GM13976 (cell line): Measurements from ENCODE around the gene MLIP.
"Not testable (repeated sequence)": the region's sequence is repeated elsewhere in the genome, so short reads cannot be mapped to it uniquely, and the experiment has no call there.

Experiments
- DNase-seq: peaks from one replicate; pipeline ENCODE4 v3.0.0; 2012; ENCODE audit warnings: low spot score
- in situ Hi-C: fragments of 300-500 bp; cut with MboI; formaldehyde crosslinking; loops from one replicate; pipeline ENCODE4 v1.12.0; 2022; ENCODE audit warnings: low sequenced_read_pairs, mixed read lengths, inconsistent platforms; ENCODE audit not compliant: unreplicated experiment
- TF ChIP-seq, protein P1 (sequence below): IDR thresholded peaks from 2 replicates; pipeline ENCODE4 v1.5.1; 2012; ENCODE audit warnings: borderline replicate concordance, mild to moderate bottlenecking; ENCODE audit not compliant: insufficient read depth; ENCODE audit errors: extremely low read depth, missing control alignments, control extremely low read depth

The MLIP gene

DNA sequence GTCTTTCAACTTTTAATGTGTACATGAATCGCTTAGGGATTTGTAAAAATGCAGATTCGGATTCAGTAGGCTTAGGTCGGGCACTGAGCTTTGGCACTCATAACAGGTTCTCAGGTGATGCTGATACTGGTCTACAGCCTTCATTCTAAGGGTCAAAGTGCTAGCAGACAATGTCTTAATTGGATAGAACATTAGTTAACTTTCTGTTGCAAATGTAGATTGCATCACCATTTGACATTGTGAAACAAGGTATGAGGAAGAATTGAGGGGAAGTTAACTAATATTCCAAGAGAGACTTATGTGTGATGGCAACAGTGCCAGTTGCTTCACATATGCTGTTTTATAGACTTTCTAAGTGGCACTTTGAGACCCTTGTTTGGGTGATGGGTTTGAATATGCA lies 86.9 kb downstream of the MLIP start:
- DNase-seq, result no peak
- TF ChIP-seq, protein P1, sequence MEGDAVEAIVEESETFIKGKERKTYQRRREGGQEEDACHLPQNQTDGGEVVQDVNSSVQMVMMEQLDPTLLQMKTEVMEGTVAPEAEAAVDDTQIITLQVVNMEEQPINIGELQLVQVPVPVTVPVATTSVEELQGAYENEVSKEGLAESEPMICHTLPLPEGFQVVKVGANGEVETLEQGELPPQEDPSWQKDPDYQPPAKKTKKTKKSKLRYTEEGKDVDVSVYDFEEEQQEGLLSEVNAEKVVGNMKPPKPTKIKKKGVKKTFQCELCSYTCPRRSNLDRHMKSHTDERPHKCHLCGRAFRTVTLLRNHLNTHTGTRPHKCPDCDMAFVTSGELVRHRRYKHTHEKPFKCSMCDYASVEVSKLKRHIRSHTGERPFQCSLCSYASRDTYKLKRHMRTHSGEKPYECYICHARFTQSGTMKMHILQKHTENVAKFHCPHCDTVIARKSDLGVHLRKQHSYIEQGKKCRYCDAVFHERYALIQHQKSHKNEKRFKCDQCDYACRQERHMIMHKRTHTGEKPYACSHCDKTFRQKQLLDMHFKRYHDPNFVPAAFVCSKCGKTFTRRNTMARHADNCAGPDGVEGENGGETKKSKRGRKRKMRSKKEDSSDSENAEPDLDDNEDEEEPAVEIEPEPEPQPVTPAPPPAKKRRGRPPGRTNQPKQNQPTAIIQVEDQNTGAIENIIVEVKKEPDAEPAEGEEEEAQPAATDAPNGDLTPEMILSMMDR, result no peak
- in situ Hi-C loops, result no loop called here

DNA sequence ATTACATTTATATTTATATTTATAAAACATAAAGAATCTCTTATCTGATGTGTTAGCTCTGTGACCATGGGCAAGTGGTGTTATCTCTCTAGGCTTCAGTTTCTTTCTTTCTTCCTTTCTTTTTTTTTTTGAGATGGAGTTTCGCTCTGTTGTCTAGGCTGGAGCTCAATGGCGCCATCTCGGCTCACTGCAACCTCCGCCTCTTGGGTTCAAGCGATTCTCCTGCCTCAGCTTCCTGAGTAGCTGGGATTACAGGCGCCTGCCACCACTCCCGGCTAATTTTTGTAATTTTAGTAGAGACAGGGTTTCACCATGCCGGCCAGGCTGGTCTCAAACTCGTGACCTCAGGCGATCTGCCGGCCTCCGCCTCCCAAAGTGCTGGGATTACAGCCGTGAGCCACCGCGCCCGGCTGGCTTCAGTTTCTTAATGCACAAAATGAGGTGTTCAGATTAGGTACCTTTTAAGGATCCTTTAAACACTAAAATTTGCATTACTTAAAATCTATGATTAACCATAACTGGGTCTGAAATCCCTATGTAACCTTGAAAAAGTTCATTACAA lies 92.3 kb downstream of the MLIP start:
- DNase-seq, in situ Hi-C loops: not testable (repeated sequence)

DNA sequence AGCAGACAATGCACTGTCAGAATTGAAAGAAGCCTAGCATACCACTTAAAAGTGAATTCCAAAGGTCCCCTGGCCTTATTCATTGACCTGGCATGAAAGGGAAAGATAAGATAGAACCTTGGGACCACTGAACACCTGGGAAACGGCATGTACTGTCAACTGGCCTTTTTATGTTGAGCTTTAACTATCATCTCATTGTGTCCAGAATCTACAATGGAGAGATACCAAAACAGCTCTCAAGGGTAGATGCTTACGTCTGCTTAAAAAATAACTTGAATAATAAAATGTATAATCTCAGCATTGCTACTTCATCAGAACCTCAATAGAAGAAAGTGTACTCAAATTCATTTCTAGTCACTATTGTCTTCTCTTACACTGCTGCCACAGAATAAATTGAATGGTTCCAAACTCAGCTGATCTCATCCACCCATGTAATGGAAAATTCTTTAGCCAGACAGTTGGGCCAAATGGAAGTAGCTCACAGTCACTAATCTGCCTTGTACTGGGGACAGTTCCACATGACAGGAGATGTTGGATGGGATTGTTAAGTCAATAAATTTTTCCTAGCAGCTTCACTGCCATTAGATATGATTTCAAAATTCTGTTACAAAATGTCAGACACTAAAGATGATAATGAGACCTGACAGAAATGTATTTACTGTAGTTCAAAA lies 93.8 kb downstream of the MLIP start:
- TF ChIP-seq, protein P1, result no peak
- in situ Hi-C loops, result no loop called here
- DNase-seq, result no peak

DNA sequence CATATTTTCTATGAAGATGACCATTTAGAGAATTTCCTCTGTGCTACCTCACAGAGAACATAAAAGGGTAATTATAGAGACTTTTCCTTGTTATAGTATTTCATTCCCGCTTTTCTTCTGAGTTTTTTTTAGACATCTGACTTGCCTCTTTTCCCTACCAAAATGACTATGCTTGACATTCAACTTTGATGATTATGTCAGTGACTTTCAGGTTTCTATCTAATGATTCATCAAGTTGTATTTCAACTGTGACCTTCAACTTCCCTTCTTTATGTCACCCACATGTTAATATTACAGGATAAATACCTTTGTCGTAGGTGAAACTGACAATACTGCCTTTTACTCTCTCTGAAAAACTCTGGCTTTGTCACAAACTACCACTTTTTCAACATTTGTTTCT lies 95.3 kb downstream of the MLIP start:
- TF ChIP-seq, protein P1, result no peak
- in situ Hi-C loops, result no loop called here
- DNase-seq, result no peak

DNA sequence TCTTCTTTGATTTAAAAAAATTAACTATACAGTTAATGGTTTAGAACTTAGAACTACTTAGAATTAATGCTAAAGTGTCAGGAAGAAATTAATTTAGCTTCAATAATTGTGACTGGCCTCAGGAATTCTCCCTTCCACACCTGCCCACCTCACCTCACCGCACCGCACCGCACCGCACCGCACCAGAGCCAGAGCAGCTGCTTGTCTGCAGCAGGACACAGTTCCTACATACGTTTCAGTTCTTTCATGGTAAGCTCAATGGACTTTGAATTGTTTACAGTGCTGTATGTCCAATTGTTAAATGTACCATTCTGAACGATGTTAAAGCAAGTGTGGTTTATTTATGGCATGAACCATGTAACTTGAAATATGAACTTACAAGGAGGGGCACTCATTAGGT lies 98.7 kb downstream of the MLIP start:
- in situ Hi-C loops, DNase-seq: not testable (repeated sequence)

DNA sequence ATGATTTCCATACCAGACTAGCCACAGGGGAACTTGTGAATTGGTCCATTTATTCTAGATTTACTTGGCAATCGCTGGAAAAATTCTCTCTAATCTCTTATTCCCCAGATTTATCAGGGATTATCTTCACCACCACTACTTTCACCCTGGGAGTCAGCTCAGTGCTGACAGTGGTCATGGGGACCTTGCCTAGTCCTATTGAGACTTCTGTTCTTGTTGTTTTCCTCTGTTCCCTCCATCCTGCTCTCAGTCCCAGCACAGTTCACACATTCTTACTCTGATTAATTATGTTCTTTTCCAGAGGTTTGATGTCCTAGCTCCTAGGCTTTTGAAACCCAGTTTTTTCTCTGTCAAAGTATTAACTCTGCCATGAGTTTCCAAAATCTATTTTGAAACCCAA lies 103.0 kb downstream of the MLIP start:
- TF ChIP-seq, protein P1, result no peak
- DNase-seq, result no peak

DNA sequence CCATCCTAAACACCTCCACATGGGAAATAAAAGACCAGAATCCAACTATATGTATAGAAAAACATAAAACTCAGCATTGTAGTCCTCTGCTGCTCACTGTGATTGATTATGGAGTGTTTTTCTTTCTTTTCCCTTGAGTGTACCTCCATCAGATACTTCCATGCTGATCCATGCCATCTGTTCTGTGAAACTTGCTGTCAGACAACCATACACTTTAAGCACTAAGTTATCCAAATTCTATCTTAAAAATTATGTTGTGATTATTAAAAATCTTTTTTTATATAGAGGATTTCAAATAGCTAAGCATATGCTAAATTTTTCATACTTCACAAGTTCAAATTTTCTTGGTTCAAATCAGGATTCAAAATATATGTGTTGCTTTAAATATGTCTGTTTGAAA lies 105.1 kb downstream of the MLIP start:
- TF ChIP-seq, protein P1, result no peak
- in situ Hi-C loops, result no loop called here
- no peak for DNase-seq

More for the DNA sequence above, 103.0 kb downstream of the MLIP start:
- in situ Hi-C loops, result no loop called here

DNA sequence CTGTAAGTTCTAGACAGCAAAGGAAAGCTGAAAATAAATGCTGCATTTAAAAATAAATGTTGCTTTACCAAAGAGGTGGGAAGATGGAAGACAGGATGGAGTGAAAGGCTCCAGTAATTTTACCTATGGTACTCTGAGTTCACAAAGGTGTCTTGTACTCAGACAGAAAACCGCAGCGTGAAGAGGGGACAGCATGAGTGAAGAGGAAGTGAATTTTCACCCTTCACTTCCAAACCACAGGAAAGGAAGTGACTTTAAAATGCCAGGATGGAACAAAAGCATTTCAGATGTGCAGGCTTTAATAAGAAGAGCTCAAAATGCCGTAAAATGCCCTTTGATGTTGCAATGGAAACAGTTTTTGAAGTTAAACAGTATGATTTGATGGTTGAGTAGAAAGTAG lies 105.8 kb downstream of the MLIP start:
- in situ Hi-C loops, result no loop called here
- no peak for DNase-seq

More for the DNA sequence above, 105.8 kb downstream of the MLIP start:
- TF ChIP-seq, protein P1, result no peak
